ENCODE results near the gene CAPN3.
"Not testable (repeated sequence)": the region's sequence is repeated elsewhere in the genome, so short reads cannot be mapped to it uniquely, and the experiment has no call there.

DNA sequence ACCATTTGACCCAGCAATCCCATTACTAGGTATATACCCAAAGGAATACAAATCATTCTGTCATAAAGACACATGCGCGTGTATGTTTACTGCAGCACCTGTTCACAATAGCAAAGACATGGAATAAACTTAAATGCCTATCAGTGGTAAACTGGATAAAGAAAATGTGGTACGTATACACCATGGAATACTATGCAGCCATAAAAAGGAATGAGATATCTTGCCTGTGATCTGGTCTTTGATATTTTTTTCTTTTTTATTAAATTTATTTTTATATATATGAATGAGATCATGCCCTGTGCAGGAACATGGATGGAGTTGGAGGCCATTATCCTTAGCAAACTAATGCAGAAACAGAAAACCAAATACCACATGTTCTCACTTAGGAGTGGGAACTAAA lies 22.2 kb upstream of the CAPN3 start:
- TF ChIP-seq EZH2 (IDR thresholded peaks at IDR 0.05; ENCODE audit: borderline replicate concordance, low read depth, low read length, severe bottlenecking); POLR2AphosphoS5 (IDR thresholded peaks at IDR 0.05; ENCODE audit: insufficient read depth, low read depth, low read length); POLR2A (IDR thresholded peaks at IDR 0.05; ENCODE audit: low read depth, low read length): not testable (repeated sequence)
- TF ChIP-seq, protein P1, sequence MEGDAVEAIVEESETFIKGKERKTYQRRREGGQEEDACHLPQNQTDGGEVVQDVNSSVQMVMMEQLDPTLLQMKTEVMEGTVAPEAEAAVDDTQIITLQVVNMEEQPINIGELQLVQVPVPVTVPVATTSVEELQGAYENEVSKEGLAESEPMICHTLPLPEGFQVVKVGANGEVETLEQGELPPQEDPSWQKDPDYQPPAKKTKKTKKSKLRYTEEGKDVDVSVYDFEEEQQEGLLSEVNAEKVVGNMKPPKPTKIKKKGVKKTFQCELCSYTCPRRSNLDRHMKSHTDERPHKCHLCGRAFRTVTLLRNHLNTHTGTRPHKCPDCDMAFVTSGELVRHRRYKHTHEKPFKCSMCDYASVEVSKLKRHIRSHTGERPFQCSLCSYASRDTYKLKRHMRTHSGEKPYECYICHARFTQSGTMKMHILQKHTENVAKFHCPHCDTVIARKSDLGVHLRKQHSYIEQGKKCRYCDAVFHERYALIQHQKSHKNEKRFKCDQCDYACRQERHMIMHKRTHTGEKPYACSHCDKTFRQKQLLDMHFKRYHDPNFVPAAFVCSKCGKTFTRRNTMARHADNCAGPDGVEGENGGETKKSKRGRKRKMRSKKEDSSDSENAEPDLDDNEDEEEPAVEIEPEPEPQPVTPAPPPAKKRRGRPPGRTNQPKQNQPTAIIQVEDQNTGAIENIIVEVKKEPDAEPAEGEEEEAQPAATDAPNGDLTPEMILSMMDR (IDR thresholded peaks at IDR 0.05; ENCODE audit: extremely low read depth in 1 of 2, insufficient read depth in 1 of 2, low read depth in 1 of 2, low read length in 2 of 2): not testable (repeated sequence)

Measured in endothelial cell of umbilical vein (primary cell).